A673 (cell line): ENCODE data around the gene SHFL. TPM values are rescaled to one million over a fixed set of nuclear protein-coding genes. Genes with fewer than 3 reads are reported as not detected.

ENCODE experiments used
- BruUV-seq: library from RNA; stranded (reverse); fragments of 400-500 nt; replicated peaks from 2 replicates; lab custom pipeline; 2021; lab: Mats Ljungman, UMichigan
- CTCF ChIA-PET: fragments of 300-600 bp; sonication (Branson Sonifier 250); formaldehyde crosslinking; loops from one replicate; lab custom pipeline; 2022; ENCODE audit warnings: antibody characterized with exemption; lab: Charles Lee
- POLR2A ChIA-PET: fragments of 300-600 bp; sonication (Branson Sonifier 250); formaldehyde crosslinking; loops from one replicate; lab custom pipeline; 2022; ENCODE audit warnings: antibody characterized with exemption; ENCODE audit not compliant: low non-redundant PET; lab: Charles Lee
- DNase-seq: peaks from one replicate; pipeline ENCODE4 v3.0.0-alpha.2; 2015; ENCODE audit warnings: low spot score
- H3K27ac ChIP-seq: fragments of 200-600 bp; sonication (generic); 2 replicates; pipeline ENCODE4 v1.5.1; 2016; ENCODE audit warnings: mixed run types, low read depth, mild to moderate bottlenecking, mixed read lengths, antibody characterized with exemption, low read length; ENCODE audit not compliant: poor library complexity, severe bottlenecking
- H3K27me3 ChIP-seq: fragments of 200-600 bp; sonication (generic); replicated peaks from 2 replicates; pipeline ENCODE4 v1.6.1; 2017; ENCODE audit warnings: mixed run types, low read depth, mild to moderate bottlenecking, mixed read lengths, antibody characterized with exemption, low read length; ENCODE audit not compliant: insufficient read depth, poor library complexity
- H3K36me3 ChIP-seq: fragments of 200-600 bp; sonication (generic); 2 replicates; pipeline ENCODE4 v1.6.1; 2016; ENCODE audit warnings: mixed run types, mild to moderate bottlenecking, mixed read lengths, antibody characterized with exemption, low read length; ENCODE audit not compliant: insufficient read depth, poor library complexity, severe bottlenecking
- H3K4me1 ChIP-seq: fragments of 200-600 bp; sonication (generic); 2 replicates; pipeline ENCODE4 v1.6.1; 2017; ENCODE audit warnings: mixed run types, mild to moderate bottlenecking, mixed read lengths, antibody characterized with exemption, low read length; ENCODE audit not compliant: insufficient read depth, poor library complexity, severe bottlenecking
- H3K4me3 ChIP-seq: fragments of 200-600 bp; sonication (generic); 2 replicates; pipeline ENCODE4 v1.5.1; 2016; ENCODE audit warnings: low read depth, mixed run types, mild to moderate bottlenecking, mixed read lengths, low read length; ENCODE audit not compliant: poor library complexity, severe bottlenecking
- H3K9me3 ChIP-seq: fragments of 200-600 bp; sonication (generic); 2 replicates; pipeline ENCODE4 v1.6.1; 2016; ENCODE audit warnings: mixed run types, low read depth, mild to moderate bottlenecking, mixed read lengths, antibody characterized with exemption, low read length; ENCODE audit not compliant: poor library complexity, severe bottlenecking
- CTCF ChIP-seq: fragments of 300-800, 200-600 bp; sonication (generic); conservative IDR thresholded peaks from 2 replicates; pipeline ENCODE4 v1.5.1; 2017; ENCODE audit warnings: low read depth, mild to moderate bottlenecking, antibody characterized with exemption, low read length, moderate library complexity, mixed read lengths
- EZH2 ChIP-seq: fragments of 200-600 bp; sonication (generic); IDR thresholded peaks from 2 replicates; pipeline ENCODE4 v1.6.1; 2017; ENCODE audit warnings: borderline replicate concordance, low read depth, mild to moderate bottlenecking, mixed read lengths, antibody characterized with exemption, low read length; ENCODE audit not compliant: poor library complexity, severe bottlenecking
- intact Hi-C: fragments of 100-400 bp; cut with micrococcal nuclease; formaldehyde crosslinking; loops from one replicate; pipeline ENCODE4 v1.10.0; 2022; ENCODE audit not compliant: unreplicated experiment
- total RNA-seq: library from RNA; stranded (reverse); gene quantifications from 2 replicates; pipeline ENCODE4 v1.2.3, GENCODE V29; 2021

The SHFL gene
- total RNA-seq, 1 experiment from 2014 or later: 15.2 TPM

GRCh38 chr19:10120538-10121189 lies 34.5 kb downstream of the SHFL start:
- peaks cover 17% of the 10 kb centered on the region for H3K4me1 ChIP-seq
- ChIA-PET CTCF (interaction anchor here (0.6 kb wide), 1 partner anchor 17 kb away, joined by 6 read pairs; no protein-coding TSS in a partner anchor), POLR2A (interaction anchor here (0.6 kb wide), 1 partner anchor 168 kb away, joined by 3 read pairs; no protein-coding TSS in a partner anchor)
- peak overlapping the region; percentile 64 for H3K27ac ChIP-seq
- peaks cover 29% of the 10 kb centered on the region for H3K36me3 ChIP-seq
- no peaks in the 10 kb centered on the region for H3K9me3 ChIP-seq
- intact Hi-C loops: loop anchor here (5.0 kb wide), 1 partner anchor 132 kb away; the partner anchor contains the start of gene MRPL4
- peak overlapping the region; percentile 23 for H3K4me3 ChIP-seq
- no peaks in the 10 kb centered on the region for H3K27me3 ChIP-seq
- DNase-seq: peak; percentile 95
- no TSS peak for BruUV-seq
- no peak for TF ChIP-seq CTCF
- no peak for TF ChIP-seq EZH2

DNA sequence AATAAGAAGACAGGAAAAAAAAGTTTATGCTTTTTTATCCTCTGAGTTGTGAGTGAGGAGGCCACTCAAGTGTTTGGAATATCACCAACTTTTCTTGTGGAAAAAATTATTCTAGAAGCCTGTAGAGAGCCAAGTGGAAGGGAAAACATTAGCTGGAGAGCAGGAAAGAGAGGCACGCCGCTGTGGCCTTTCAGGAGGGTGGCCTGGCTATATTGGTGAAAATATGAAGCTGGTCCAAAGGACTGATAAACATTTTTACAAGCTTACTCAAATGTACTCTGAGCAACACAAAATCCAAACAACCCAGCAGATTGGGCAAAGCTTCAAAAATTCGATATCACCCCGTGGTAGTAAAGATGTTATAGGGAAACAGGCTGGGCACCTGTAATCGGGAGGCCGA lies 35.9 kb downstream of the SHFL start:
- TF ChIP-seq EZH2 (no peak), CTCF (no peak)
- DNase-seq: no peak
- BruUV-seq: no TSS peak
- Histone ChIP-seq H3K36me3 (peaks cover 19% of the 10 kb centered on the region), H3K27me3 (no peaks in the 10 kb centered on the region), H3K4me1 (peaks cover 17% of the 10 kb centered on the region), H3K9me3 (no peaks in the 10 kb centered on the region), H3K4me3 (no peak overlapping the region), H3K27ac (peak overlapping the region; percentile 0)
- CTCF ChIA-PET: no interaction called here
- intact Hi-C loops: loop anchor here (5.0 kb wide), 1 partner anchor 130 kb away; the partner anchor contains the start of gene MRPL4
- POLR2A ChIA-PET: interaction anchor here (0.7 kb wide), 1 partner anchor 829 kb away, joined by 6 read pairs; no protein-coding TSS in a partner anchor

GRCh38 chr19:10124429-10124828 lies 38.3 kb downstream of the SHFL start:
- TF ChIP-seq CTCF: no peak
- no peak for TF ChIP-seq EZH2
- Histone ChIP-seq H3K4me3 (no peak overlapping the region), H3K36me3 (peaks cover 17% of the 10 kb centered on the region), H3K9me3 (no peaks in the 10 kb centered on the region), H3K4me1 (peaks cover 11% of the 10 kb centered on the region), H3K27me3 (no peaks in the 10 kb centered on the region), H3K27ac (no peak overlapping the region)
- no TSS peak for BruUV-seq
- ChIA-PET POLR2A (no interaction called here), CTCF (interaction anchor here (0.7 kb wide), 2 partner anchors 48 to 124 kb away, joined by 6 read pairs; no protein-coding TSS in a partner anchor)
- no peak for DNase-seq
- intact Hi-C loops: loop anchor here (5.0 kb wide), 1 partner anchor 128 kb away; the partner anchor contains the start of gene MRPL4
